GM19099 (cell line): ENCODE data around the gene AOPEP.

Experiments
- POLR2A ChIP-seq: IDR thresholded peaks from 3 replicates; pipeline ENCODE4 v1.6.1; 2011; ENCODE audit warnings: low read depth; ENCODE audit not compliant: insufficient read length; ENCODE audit errors: extremely low read depth

Gene AOPEP

GRCh38 chr9:95078511-95078910, 352.0 kb downstream of the AOPEP start:
- TF ChIP-seq POLR2A: no peak

GRCh38 chr9:95078939-95079338, 352.4 kb downstream of the AOPEP start:
- no peak for TF ChIP-seq POLR2A

- TF ChIP-seq POLR2A: no peak
These were observed 353.0 kb downstream of the AOPEP start for GRCh38 chr9:95079461-95079860.

- TF ChIP-seq POLR2A: no peak
These were observed 354.6 kb downstream of the AOPEP start for GRCh38 chr9:95080961-95081647.

- no peak for TF ChIP-seq POLR2A
These were observed 355.5 kb downstream of the AOPEP start for GRCh38 chr9:95081998-95082397.

GRCh38 chr9:95082401-95083084, 356.0 kb downstream of the AOPEP start:
- no peak for TF ChIP-seq POLR2A

- TF ChIP-seq POLR2A: no peak
These were observed 356.7 kb downstream of the AOPEP start for GRCh38 chr9:95083086-95083768.

- TF ChIP-seq POLR2A: no peak
These were observed 357.9 kb downstream of the AOPEP start for GRCh38 chr9:95084254-95084934.

GRCh38 chr9:95085036-95085770, 358.7 kb downstream of the AOPEP start:
- no peak for TF ChIP-seq POLR2A

- no peak for TF ChIP-seq POLR2A
These were observed 359.5 kb downstream of the AOPEP start for GRCh38 chr9:95085861-95086563.

- no peak for TF ChIP-seq POLR2A
These were observed 360.1 kb downstream of the AOPEP start for GRCh38 chr9:95086564-95086955.

- TF ChIP-seq POLR2A: no peak
These were observed 361.3 kb downstream of the AOPEP start for GRCh38 chr9:95087659-95088242.

- TF ChIP-seq POLR2A: no peak
These were observed 362.1 kb downstream of the AOPEP start for GRCh38 chr9:95088421-95089161.
